Spleen (tissue), 7 donors: ENCODE results near the gene FAM240A.

Experiments used
- CTCF ChIP-seq, 11 experiments: fragments of 200-600 bp in 7 of 11; fragments of 450-650 bp in 4 of 11; sonication (generic) in 4 of 11; IDR thresholded peaks in 8 of 11; conservative IDR thresholded peaks in 3 of 11; 1 replicate in 7 of 11; 2 replicates in 4 of 11; pipeline versions ENCODE4 v1.4.0 to v1.8.0; 2016 to 2021; ENCODE audit warnings: antibody characterized with exemption in 11 of 11, inconsistent platforms in 4 of 11, mild to moderate bottlenecking in 1 of 11
- POLR2A ChIP-seq, 3 donors: fragments of 450-650 bp; IDR thresholded peaks; one replicate each; pipeline ENCODE4 v1.5.1; 2017; ENCODE audit warnings: antibody characterized with exemption in 3 of 3, mild to moderate bottlenecking in 1 of 3
- donor health status: DM: no; HTN: no; CAD: no; lungs with moderate emphysema.
- donor health status: DM: no; HTN: no; CAD: no.
- donor health status: DM: no; HTN: no; CAD: no.

GRCh38 chr3:46674031-46674845 is 61.9 kb downstream of the FAM240A start:
- TF ChIP-seq POLR2A (IDR thresholded peaks at IDR 0.05) = no peak
- no peak for TF ChIP-seq CTCF (IDR thresholded peaks at IDR 0.05 in 8 of 11, conservative IDR thresholded peaks at IDR 0.05 in 3 of 11)
